GM06990 (cell line): ENCODE measurements around the gene TAMALIN.

Source experiments
- DNase-seq: peaks from one replicate; pipeline ENCODE4 v3.0.0-alpha.2; 2011; ENCODE audit not compliant: insufficient read length; ENCODE audit errors: extremely low read depth
- H3K27me3 ChIP-seq: replicated peaks from 2 replicates; pipeline ENCODE4 v1.6.0; 2011; ENCODE audit warnings: low read length; ENCODE audit not compliant: control insufficient read depth, insufficient read depth
- H3K36me3 ChIP-seq: 2 replicates; pipeline ENCODE4 v1.5.1; 2011; ENCODE audit warnings: low read length; ENCODE audit not compliant: control insufficient read depth, insufficient read depth
- H3K4me3 ChIP-seq: replicated peaks from 2 replicates; pipeline ENCODE4 v1.5.1; 2011; ENCODE audit warnings: low read depth, mild to moderate bottlenecking, control low read depth, low read length
- TF ChIP-seq, protein P1 (sequence below): IDR thresholded peaks from 2 replicates; pipeline ENCODE4 v1.5.1; 2011; ENCODE audit warnings: low read length, control low read depth, mild to moderate bottlenecking, inconsistent platforms; ENCODE audit not compliant: insufficient read depth, poor library complexity, severe bottlenecking

Gene TAMALIN

DNA sequence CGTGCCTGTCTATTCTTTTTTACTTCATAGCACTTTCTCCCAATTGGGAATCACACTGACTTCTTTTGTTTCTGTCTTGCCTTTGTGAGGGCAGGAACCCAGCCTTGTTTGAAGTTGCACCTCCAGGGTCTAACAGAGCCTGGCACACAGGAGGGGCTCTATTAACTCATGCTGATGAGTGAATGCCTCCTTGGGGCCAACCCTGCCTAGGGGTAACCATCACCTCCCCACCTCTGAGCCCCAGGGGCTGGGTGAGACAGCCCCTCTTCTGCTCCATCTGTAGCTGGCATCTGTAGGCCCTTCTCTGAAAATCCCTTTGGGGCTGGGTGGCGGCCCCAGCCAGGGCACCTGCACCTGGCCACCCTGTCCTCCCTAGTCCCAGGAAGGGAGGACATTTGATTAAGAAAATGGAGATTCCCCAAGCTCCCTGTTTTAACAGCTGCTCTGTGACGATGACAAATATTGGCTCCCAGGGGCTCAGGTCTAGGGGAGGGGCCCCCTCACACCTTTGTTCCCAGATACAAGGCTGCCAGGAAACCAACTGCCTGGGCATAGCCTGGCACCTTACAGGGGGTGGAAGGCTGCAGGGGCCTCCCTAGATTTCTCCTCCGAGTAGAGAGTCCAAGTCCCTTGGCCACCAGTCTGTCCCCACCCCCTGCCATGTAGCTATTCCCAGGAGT is 11.8 kb downstream of the TAMALIN start:
- no peak overlapping the region for H3K4me3 ChIP-seq
- TF ChIP-seq, protein P1, sequence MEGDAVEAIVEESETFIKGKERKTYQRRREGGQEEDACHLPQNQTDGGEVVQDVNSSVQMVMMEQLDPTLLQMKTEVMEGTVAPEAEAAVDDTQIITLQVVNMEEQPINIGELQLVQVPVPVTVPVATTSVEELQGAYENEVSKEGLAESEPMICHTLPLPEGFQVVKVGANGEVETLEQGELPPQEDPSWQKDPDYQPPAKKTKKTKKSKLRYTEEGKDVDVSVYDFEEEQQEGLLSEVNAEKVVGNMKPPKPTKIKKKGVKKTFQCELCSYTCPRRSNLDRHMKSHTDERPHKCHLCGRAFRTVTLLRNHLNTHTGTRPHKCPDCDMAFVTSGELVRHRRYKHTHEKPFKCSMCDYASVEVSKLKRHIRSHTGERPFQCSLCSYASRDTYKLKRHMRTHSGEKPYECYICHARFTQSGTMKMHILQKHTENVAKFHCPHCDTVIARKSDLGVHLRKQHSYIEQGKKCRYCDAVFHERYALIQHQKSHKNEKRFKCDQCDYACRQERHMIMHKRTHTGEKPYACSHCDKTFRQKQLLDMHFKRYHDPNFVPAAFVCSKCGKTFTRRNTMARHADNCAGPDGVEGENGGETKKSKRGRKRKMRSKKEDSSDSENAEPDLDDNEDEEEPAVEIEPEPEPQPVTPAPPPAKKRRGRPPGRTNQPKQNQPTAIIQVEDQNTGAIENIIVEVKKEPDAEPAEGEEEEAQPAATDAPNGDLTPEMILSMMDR, result no peak
- DNase-seq, result no peak
- no peaks in the 10 kb centered on the region; the same call in none of the 2 replicates for H3K27me3 ChIP-seq
- H3K36me3 ChIP-seq, result no peaks in the 10 kb centered on the region

DNA sequence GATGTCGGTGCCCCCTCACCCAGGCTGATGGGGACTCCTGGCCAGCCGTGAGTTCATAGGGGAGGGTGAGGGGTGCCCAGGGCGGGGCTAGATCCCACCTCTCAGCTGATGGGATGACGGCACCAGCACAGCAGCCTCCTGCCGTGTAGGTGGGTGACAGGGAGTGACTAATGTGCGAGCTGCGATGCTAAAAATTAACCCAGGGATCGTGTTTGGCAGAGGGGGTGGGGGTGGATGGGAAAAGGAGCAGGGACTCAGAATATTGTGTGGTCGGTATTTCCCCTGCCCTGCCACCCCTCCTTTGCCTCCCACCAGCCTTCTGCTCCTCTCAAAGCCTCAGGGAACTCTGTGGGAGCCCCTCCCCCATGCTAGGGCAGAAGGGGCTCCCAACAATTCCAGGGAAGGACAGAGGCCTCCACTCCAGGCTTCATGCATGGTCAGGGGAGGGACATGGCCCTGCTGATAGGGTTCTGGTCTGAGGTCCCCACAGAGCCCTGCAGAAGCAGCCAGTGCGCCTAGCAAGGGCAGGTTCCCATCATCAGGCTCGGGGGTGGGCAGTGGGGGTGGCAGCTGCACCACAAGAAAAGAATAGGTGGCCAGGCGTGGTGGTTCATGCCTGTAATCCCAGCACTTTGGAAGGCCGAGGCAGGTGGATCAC is 12.5 kb downstream of the TAMALIN start:
- Histone ChIP-seq H3K36me3 (no peaks in the 10 kb centered on the region), H3K4me3 (no peak overlapping the region), H3K27me3 (no peaks in the 10 kb centered on the region; the same call in none of the 2 replicates)
- TF ChIP-seq, protein P1, result no peak
- DNase-seq, result no peak

DNA sequence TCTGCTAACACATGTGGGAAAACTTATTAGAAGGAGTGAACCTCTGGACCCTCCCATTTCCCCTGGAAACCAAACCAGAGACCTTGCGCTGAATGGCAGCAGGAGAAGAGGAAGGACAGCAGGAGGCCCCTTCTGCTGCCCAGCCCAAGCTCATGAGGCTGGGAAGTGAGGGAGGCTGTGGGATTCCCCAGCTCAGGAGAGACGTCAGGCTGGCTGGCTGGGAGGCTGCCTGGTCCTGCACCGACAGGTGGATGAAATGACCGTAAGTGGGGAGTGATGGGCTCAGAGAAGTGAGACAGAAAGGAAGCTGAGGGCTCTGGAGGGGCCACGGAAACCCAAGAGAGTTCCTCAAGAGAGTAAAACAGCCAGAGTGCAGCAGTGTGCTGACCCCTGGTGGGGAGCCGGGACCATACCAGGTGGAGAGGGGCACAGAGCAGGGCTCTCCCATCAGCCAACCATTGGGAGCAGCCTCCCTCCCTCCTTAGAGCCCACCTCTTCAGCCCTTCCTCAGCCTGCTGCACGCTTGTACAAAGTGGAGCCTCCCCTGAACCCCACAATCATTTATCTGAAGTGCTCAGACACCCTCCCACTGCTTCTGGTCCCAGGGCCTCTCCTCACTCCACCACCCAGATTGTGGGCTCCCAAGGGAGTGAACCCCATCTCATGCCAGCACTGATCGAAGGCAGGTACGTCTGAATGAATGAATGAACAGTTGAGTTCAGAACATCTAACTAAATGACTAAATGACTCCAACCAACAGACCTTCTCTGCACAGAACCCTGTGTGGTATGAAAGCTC is 14.0 kb downstream of the TAMALIN start:
- Histone ChIP-seq H3K4me3 (no peak overlapping the region), H3K27me3 (no peaks in the 10 kb centered on the region; the same call in none of the 2 replicates), H3K36me3 (no peaks in the 10 kb centered on the region)
- no peak for DNase-seq
- TF ChIP-seq, protein P1, result peak; percentile 83

DNA sequence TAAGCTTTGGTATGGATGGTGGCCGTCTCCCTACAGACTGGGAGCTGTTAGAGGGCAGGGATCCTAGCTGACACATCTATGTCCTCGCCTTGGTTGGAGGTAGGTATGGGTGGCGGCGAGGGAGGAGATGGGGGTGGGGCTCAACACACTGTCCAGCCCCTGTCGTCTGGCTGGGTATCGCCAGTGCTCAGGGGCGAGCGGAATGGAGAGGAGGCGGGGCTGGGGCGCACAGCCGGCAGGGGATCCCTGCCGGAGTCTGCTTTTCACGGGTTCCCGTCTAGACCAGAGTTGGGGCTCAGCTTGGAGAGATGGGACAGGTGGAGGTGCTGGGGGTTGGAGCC is 16.1 kb downstream of the TAMALIN start:
- TF ChIP-seq, protein P1, result no peak
- no peak for DNase-seq
- H3K4me3 ChIP-seq, result peak overlapping the region; percentile 58

DNA sequence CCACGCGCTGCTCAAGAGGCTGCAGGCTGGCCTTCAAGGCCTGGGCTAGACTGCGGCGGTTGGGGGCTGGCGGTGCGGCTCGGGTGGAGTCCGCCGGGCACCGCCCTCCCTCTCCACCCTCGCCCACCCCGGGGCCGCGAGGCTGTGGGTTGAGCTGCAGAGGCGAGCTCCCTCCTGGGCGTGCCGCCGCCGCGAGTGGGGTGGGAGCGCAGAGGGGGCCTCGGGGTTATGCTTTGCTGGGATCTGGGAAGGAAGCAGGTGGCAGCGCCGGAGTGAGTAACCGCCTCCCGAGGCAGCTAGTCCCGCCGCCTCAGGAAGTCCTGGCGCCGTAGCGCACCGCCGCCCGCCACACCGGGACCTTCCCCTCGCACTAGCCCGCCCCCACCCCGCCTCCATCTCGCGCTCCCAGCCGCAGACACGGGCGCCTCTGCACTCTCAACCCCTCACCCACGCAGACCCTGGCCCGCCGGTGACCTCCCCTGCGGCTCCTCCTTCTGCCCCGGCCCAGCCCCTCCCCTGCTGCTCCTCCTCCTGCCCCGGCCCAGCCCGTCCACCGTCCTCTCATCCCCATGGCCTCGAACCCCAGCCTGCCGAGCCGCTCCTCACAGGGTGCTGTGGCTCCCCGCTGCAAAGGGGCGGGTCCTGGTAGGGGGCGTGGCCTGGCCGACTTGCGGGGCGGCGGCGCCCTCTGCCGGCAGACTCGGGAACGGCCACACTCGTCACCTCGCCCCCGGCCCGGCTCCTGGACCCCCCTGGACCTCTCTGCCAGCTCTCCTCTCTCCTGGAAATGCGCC is 16.6 kb downstream of the TAMALIN start:
- no peaks in the 10 kb centered on the region for H3K36me3 ChIP-seq
- H3K27me3 ChIP-seq, result no peaks in the 10 kb centered on the region; the same call in 1 of the 2 replicates
- DNase-seq, result peak; percentile 82
- H3K4me3 ChIP-seq, result peak overlapping the region; percentile 58
- TF ChIP-seq, protein P1, result peak; percentile 92

More for the DNA sequence above, 16.1 kb downstream of the TAMALIN start:
- Histone ChIP-seq H3K27me3 (no peaks in the 10 kb centered on the region; the same call in 1 of the 2 replicates), H3K36me3 (no peaks in the 10 kb centered on the region)
